ENCODE results near the gene JAK2.

DNA sequence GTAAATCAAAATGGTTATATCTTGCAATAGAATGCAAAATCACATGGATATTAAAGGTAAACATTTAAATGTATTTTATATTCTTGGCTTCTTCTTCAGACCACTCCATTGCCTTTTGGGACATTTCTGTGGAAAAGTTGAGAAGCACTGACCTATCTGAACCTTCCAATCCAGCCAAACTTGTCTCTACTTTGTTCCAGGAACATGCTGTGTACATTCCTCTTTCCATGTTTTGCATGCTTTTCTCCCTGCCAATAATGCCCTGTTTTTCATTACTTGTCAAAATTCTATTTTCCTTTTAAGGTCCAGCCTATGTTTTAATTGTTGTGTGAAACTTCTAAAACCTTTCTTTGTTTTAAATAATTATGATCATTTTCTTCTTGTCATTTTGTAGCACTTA, 28.3 kb downstream of the JAK2 start:
- TF ChIP-seq, protein P1, sequence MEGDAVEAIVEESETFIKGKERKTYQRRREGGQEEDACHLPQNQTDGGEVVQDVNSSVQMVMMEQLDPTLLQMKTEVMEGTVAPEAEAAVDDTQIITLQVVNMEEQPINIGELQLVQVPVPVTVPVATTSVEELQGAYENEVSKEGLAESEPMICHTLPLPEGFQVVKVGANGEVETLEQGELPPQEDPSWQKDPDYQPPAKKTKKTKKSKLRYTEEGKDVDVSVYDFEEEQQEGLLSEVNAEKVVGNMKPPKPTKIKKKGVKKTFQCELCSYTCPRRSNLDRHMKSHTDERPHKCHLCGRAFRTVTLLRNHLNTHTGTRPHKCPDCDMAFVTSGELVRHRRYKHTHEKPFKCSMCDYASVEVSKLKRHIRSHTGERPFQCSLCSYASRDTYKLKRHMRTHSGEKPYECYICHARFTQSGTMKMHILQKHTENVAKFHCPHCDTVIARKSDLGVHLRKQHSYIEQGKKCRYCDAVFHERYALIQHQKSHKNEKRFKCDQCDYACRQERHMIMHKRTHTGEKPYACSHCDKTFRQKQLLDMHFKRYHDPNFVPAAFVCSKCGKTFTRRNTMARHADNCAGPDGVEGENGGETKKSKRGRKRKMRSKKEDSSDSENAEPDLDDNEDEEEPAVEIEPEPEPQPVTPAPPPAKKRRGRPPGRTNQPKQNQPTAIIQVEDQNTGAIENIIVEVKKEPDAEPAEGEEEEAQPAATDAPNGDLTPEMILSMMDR (IDR thresholded peaks at IDR 0.05 in 2 of 3, conservative IDR thresholded peaks at IDR 0.05 in 1 of 3; ENCODE audit: insufficient read depth in 2 of 3, low read depth in 1 of 3, low read length in 3 of 3): no peak
- TF ChIP-seq SP2 (IDR thresholded peaks at IDR 0.05; ENCODE audit: extremely low read depth, low read depth, low read length, poor library complexity, severe bottlenecking): no peak
